G401 (cell line): ENCODE data around the gene ELP5. TPM values are rescaled to one million over a fixed set of nuclear protein-coding genes. Genes with fewer than 3 reads are reported as not detected.

Source experiments
- DNase-seq: peaks from one replicate; pipeline ENCODE4 v3.0.0-alpha.2; 2015; ENCODE audit warnings: low spot score
- in situ Hi-C: cut with HindIII; loops from 2 replicates; pipeline ENCODE4 v1.10.0; 2016; ENCODE audit warnings: low sequenced_read_pairs, mixed read lengths
- total RNA-seq: library from RNA; depleted of rRNA; stranded (reverse); fragments of >200 nt; shearing (Covaris generic); gene quantifications from 2 replicates; pipeline ENCODE4 v1.2.3, GENCODE V29; 2014

The ELP5 gene
- total RNA-seq, 1 experiment from 2014 or later: 74.1 TPM

DNA sequence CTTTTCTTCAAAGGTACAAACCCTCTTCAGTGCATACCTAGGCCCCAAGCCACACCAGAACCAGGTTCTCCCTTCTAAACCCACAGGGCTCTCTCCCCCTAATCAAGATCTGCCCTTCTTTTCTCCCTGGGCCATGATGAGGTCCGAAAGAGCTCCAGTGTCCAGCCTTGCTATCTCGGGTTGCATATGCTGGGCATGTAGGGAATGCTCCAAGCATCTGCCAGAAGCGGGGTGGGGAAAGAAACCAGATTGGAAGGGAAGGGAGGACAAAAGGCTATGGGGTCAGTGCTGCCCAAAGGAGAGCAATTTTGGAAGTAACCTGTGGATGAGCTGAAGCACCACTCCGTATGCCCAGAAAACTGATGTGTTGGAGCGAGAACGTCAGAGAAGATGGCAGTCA is 2.8 kb upstream of the ELP5 start:
- no peak for DNase-seq
- in situ Hi-C loops: no loop called here

DNA sequence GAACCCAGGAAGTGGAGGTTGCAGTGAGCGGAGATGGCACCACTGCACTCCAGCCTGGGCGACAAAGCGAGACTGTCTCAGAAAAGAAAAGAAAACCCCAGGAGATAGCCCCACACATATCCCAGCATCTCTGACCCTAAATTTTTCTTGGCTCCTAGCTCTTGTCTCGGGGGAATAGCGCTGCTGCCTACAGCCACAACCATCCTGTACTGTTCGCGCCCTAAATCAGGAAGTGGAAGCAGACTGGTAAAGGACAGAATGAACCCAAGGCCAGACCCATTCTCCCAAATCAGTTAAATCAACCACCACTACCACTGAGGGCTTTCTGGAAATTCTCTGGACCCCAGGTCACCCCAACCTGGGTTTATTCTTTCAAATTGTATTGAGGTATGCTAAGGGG is 2.2 kb upstream of the ELP5 start:
- in situ Hi-C loops: no loop called here
- no peak for DNase-seq

GRCh38 chr17:7250695-7251627 is 1.1 kb upstream of the ELP5 start:
- no peak for DNase-seq
- in situ Hi-C loops: no loop called here

GRCh38 chr17:7251661-7252175 is 297 bp upstream of the ELP5 start, which contains the start of gene CTDNEP1:
Gene CTDNEP1, minus strand, starts transcription at chr17:7251734. Its CDS starts 438 bp downstream, at chr17:7251296.
- DNase-seq: peak; percentile 100
- in situ Hi-C loops: no loop called here

- no peak for DNase-seq
- in situ Hi-C loops: no loop called here
Observed at GRCh38 chr17:7253082-7253481, 1.1 kb downstream of the ELP5 start.

- in situ Hi-C loops: no loop called here
- no peak for DNase-seq
Observed at GRCh38 chr17:7254511-7254910, 2.5 kb downstream of the ELP5 start.

- in situ Hi-C loops: no loop called here
- no peak for DNase-seq
Observed at GRCh38 chr17:7256766-7257456, 4.9 kb downstream of the ELP5 start.

- DNase-seq: no peak
- in situ Hi-C loops: no loop called here
Observed at GRCh38 chr17:7258731-7259554, 6.9 kb downstream of the ELP5 start.

DNA sequence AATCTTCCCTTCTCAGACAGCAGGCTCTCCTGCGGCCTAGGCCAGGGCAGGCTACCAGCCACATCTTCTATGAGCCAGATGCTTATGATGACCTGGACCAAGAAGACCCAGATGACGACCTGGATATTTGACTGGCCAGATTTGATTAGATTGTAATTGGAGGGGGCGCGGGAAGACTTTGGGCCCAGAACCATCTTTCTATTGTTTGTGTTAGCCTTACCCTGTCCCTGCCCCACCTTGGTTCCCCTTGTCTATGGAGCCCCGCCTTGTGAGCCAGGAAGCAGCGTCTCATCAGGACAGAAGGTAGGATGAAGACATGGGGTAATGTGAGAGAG is 7.5 kb downstream of the ELP5 start:
- in situ Hi-C loops: no loop called here
- no peak for DNase-seq

DNA sequence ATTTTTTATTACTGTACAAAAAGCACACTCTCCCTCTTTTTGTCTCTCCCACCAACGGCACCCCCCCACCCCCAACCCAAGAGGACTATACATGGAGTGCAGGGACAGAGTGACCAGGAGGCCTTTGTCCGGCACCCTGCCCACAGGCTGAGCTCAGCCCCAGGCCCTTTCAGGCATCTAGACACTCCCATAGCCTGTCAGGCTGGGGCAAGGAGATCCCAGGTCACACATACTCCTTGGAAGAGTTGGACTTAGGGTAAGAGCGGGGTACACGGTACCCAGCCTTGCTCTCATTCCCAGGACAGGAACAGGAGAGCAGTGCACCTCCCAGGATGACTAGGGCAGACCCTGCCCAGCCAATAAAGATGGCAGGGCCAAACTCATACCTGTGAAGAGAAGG is 8.1 kb downstream of the ELP5 start:
- in situ Hi-C loops: no loop called here
- DNase-seq: no peak

DNA sequence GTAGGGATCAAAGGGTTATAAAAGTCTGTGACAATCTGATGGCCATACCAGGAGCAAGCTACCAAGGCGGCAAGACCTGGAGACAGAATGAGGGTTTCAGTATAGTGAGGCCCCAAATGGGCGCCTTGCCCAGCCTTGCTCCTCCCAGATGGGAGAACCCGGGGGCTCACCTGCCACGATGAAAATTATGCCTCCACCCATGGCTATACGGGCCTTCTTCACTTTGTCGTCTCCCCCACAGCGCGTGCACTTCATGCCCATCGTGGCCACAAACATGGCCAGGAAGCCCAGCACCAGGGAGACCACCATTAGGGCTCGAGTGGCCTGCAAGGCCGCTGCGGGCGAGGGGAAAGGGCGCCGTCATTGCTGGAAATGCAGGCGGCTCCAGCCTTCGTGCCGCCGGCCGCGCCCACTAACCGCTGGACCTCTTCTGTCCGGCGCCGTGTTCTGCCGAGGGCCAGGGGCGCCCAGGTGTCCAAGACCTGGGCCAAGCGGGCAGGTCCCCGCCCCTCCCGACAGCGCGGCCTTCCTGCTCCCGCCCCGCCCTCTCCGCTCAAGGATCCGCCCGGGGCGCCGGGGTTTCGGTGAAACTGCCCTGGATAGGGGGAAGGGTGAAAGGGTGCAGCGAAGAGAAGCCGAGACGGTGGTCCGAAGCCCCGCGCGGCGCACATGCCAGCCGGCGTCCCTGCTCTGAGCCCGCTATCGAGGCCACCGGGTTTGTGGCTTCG is 8.8 kb downstream of the ELP5 start:
- DNase-seq: no peak
- in situ Hi-C loops: no loop called here

GRCh38 chr17:7261379-7262191 is 9.6 kb downstream of the ELP5 start:
- in situ Hi-C loops: no loop called here
- no peak for DNase-seq

- no peak for DNase-seq
- in situ Hi-C loops: no loop called here
Observed at GRCh38 chr17:7262192-7262934, 10.3 kb downstream of the ELP5 start, which contains the start of gene CLDN7. Gene CLDN7, minus strand, starts transcription at chr17:7262478. Its CDS starts 435 bp downstream, at chr17:7262043.

GRCh38 chr17:7262935-7263800 is 11.2 kb downstream of the ELP5 start:
- in situ Hi-C loops: no loop called here
- no peak for DNase-seq

GRCh38 chr17:7263801-7264078 is 11.7 kb downstream of the ELP5 start:
- DNase-seq: no peak
- in situ Hi-C loops: no loop called here

GRCh38 chr17:7266784-7267183 is 14.8 kb downstream of the ELP5 start:
- DNase-seq: no peak
- in situ Hi-C loops: no loop called here

GRCh38 chr17:7279448-7279847 is 27.4 kb downstream of the ELP5 start:
- DNase-seq: no peak
- in situ Hi-C loops: no loop called here
